ENCODE results near the gene GPN2.

GPN2 gene

DNA sequence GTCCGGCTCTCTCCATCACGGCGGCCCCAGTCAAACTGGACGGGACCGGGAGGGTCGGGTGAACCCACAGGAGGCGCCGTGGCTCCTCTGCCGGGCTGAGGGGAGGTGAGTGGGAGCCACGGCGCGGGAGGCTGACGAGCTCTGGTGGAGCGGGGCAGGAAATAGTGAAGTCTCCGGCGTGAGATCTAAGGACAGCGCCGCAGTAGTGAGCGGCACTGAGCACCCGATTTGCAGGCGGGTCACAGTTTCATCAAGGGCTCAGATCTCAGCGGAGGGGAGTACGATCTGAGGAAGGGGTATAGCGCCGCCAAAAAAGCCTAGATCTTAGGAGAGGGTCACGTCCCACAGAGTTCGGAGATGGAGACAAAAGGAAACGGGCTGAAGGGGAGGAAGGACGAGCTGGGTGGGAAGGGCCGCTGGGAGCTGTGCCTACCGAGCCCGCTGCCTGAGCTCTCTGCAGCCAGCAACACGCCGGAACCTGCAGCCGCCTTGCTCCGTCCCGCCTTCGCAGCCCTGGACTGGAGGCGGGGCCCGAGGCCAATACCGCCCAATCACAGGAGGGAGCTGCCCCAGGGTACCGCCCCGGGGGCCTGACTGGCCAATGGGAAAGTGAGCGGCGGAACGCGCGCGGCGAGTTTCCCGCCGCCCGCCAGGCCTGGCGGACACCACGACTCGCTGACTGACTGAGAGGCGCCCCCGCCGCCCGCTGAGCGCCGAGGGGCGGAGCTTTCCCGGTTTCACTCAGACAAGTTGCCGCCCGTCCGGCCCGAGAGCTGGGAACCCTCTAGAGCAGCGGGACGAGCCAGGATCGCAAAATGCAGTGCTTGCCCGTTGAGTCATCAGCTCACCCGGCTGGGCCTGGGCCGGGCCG is 25.2 kb downstream of the GPN2 start (continued):
- peak; percentile 90 for TF ChIP-seq SP3 (tag by site-specific recombination; IDR thresholded peaks at IDR 0.05)
- no peak for TF ChIP-seq ZNF394 (tag by site-specific recombination; IDR thresholded peaks at IDR 0.05; ENCODE audit: borderline replicate concordance)
- no peak for TF ChIP-seq ZNF175 (tag by site-specific recombination; IDR thresholded peaks at IDR 0.05)
- no peak for TF ChIP-seq ZNF624 (tag by site-specific recombination; IDR thresholded peaks at IDR 0.05)
- TF ChIP-seq, protein P1, sequence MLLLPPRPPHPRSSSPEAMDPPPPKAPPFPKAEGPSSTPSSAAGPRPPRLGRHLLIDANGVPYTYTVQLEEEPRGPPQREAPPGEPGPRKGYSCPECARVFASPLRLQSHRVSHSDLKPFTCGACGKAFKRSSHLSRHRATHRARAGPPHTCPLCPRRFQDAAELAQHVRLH (tag by site-specific recombination; IDR thresholded peaks at IDR 0.05) = peak; percentile 45; the same call in 1 of the 2 replicates
- TF ChIP-seq ZSCAN16 (tag by site-specific recombination; IDR thresholded peaks at IDR 0.05) = peak; percentile 69; the same call in 1 of the 2 replicates
- TF ChIP-seq ZNF223 (tag by site-specific recombination; IDR thresholded peaks at IDR 0.05) = no peak
- TF ChIP-seq ZNF621 (tag by site-specific recombination; IDR thresholded peaks at IDR 0.05) = no peak
- TF ChIP-seq ZNF416 (tag by site-specific recombination; IDR thresholded peaks at IDR 0.05) = no peak
- peak; percentile 57 for TF ChIP-seq KLF1 (tag by site-specific recombination; IDR thresholded peaks at IDR 0.05)
- peak; percentile 79 for TF ChIP-seq KLF16 (tag by site-specific recombination; IDR thresholded peaks at IDR 0.05)
- TF ChIP-seq KLF8 (tag by site-specific recombination; IDR thresholded peaks at IDR 0.05) = peak; percentile 74
- TF ChIP-seq MYNN (tag by site-specific recombination; IDR thresholded peaks at IDR 0.05; ENCODE audit: borderline replicate concordance) = no peak
- TF ChIP-seq ZNF626 (tag by site-specific recombination; IDR thresholded peaks at IDR 0.05) = no peak
- peak; percentile 85; the same call in 1 of the 2 replicates for TF ChIP-seq ZBTB20 (tag by site-specific recombination; IDR thresholded peaks at IDR 0.05)
- no peak for TF ChIP-seq ZNF514 (tag by site-specific recombination; IDR thresholded peaks at IDR 0.05)
- TF ChIP-seq ZNF184 (tag by site-specific recombination; IDR thresholded peaks at IDR 0.05) = peak; percentile 42; the same call in 1 of the 2 replicates
- TF ChIP-seq, protein P2, sequence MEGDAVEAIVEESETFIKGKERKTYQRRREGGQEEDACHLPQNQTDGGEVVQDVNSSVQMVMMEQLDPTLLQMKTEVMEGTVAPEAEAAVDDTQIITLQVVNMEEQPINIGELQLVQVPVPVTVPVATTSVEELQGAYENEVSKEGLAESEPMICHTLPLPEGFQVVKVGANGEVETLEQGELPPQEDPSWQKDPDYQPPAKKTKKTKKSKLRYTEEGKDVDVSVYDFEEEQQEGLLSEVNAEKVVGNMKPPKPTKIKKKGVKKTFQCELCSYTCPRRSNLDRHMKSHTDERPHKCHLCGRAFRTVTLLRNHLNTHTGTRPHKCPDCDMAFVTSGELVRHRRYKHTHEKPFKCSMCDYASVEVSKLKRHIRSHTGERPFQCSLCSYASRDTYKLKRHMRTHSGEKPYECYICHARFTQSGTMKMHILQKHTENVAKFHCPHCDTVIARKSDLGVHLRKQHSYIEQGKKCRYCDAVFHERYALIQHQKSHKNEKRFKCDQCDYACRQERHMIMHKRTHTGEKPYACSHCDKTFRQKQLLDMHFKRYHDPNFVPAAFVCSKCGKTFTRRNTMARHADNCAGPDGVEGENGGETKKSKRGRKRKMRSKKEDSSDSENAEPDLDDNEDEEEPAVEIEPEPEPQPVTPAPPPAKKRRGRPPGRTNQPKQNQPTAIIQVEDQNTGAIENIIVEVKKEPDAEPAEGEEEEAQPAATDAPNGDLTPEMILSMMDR (tag by site-specific recombination; IDR thresholded peaks at IDR 0.05) = peak; percentile 76
- TF ChIP-seq ZNF561 (tag by site-specific recombination; IDR thresholded peaks at IDR 0.05; ENCODE audit: borderline replicate concordance) = peak; percentile 98
- peak; percentile 70 for TF ChIP-seq ZXDB (tag by site-specific recombination; IDR thresholded peaks at IDR 0.05)
- TF ChIP-seq, protein P3, sequence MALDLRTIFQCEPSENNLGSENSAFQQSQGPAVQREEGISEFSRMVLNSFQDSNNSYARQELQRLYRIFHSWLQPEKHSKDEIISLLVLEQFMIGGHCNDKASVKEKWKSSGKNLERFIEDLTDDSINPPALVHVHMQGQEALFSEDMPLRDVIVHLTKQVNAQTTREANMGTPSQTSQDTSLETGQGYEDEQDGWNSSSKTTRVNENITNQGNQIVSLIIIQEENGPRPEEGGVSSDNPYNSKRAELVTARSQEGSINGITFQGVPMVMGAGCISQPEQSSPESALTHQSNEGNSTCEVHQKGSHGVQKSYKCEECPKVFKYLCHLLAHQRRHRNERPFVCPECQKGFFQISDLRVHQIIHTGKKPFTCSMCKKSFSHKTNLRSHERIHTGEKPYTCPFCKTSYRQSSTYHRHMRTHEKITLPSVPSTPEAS (tag by site-specific recombination; IDR thresholded peaks at IDR 0.05) = no peak
- peak; percentile 59; the same call in 1 of the 2 replicates for TF ChIP-seq ZNF629 (tag by site-specific recombination; IDR thresholded peaks at IDR 0.05)
- no peak for TF ChIP-seq ZNF202 (tag by site-specific recombination; IDR thresholded peaks at IDR 0.05; ENCODE audit: borderline replicate concordance)
- TF ChIP-seq ZBTB48 (tag by site-specific recombination; IDR thresholded peaks at IDR 0.05) = peak; percentile 83; the same call in 1 of the 2 replicates
- TF ChIP-seq, protein P4, sequence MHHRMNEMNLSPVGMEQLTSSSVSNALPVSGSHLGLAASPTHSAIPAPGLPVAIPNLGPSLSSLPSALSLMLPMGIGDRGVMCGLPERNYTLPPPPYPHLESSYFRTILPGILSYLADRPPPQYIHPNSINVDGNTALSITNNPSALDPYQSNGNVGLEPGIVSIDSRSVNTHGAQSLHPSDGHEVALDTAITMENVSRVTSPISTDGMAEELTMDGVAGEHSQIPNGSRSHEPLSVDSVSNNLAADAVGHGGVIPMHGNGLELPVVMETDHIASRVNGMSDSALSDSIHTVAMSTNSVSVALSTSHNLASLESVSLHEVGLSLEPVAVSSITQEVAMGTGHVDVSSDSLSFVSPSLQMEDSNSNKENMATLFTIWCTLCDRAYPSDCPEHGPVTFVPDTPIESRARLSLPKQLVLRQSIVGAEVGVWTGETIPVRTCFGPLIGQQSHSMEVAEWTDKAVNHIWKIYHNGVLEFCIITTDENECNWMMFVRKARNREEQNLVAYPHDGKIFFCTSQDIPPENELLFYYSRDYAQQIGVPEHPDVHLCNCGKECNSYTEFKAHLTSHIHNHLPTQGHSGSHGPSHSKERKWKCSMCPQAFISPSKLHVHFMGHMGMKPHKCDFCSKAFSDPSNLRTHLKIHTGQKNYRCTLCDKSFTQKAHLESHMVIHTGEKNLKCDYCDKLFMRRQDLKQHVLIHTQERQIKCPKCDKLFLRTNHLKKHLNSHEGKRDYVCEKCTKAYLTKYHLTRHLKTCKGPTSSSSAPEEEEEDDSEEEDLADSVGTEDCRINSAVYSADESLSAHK (tag by site-specific recombination; IDR thresholded peaks at IDR 0.05) = peak; percentile 61
- TF ChIP-seq, protein P5, sequence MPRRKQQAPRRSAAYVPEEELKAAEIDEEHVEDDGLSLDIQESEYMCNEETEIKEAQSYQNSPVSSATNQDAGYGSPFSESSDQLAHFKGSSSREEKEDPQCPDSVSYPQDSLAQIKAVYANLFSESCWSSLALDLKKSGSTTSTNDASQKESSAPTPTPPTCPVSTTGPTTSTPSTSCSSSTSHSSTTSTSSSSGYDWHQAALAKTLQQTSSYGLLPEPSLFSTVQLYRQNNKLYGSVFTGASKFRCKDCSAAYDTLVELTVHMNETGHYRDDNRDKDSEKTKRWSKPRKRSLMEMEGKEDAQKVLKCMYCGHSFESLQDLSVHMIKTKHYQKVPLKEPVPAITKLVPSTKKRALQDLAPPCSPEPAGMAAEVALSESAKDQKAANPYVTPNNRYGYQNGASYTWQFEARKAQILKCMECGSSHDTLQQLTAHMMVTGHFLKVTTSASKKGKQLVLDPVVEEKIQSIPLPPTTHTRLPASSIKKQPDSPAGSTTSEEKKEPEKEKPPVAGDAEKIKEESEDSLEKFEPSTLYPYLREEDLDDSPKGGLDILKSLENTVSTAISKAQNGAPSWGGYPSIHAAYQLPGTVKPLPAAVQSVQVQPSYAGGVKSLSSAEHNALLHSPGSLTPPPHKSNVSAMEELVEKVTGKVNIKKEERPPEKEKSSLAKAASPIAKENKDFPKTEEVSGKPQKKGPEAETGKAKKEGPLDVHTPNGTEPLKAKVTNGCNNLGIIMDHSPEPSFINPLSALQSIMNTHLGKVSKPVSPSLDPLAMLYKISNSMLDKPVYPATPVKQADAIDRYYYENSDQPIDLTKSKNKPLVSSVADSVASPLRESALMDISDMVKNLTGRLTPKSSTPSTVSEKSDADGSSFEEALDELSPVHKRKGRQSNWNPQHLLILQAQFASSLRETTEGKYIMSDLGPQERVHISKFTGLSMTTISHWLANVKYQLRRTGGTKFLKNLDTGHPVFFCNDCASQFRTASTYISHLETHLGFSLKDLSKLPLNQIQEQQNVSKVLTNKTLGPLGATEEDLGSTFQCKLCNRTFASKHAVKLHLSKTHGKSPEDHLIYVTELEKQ (tag by site-specific recombination; IDR thresholded peaks at IDR 0.05; ENCODE audit: borderline replicate concordance) = peak; percentile 6; the same call in 1 of the 2 replicates
- TF ChIP-seq SCRT2 (tag by site-specific recombination; IDR thresholded peaks at IDR 0.05) = no peak
- TF ChIP-seq OSR2 (tag by site-specific recombination; IDR thresholded peaks at IDR 0.05) = peak; percentile 49; the same call in 1 of the 2 replicates
- TF ChIP-seq ZNF660 (tag by site-specific recombination; IDR thresholded peaks at IDR 0.05) = peak; percentile 46; the same call in 1 of the 2 replicates
- TF ChIP-seq, protein P6, sequence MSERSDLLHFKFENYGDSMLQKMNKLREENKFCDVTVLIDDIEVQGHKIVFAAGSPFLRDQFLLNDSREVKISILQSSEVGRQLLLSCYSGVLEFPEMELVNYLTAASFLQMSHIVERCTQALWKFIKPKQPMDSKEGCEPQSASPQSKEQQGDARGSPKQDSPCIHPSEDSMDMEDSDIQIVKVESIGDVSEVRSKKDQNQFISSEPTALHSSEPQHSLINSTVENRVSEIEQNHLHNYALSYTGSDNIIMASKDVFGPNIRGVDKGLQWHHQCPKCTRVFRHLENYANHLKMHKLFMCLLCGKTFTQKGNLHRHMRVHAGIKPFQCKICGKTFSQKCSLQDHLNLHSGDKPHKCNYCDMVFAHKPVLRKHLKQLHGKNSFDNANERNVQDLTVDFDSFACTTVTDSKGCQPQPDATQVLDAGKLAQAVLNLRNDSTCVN (tag by site-specific recombination; optimal IDR thresholded peaks at IDR 0.05) = peak; percentile 86

Measured in HEK293 (cell line).